Transverse colon (tissue), 4 donors: Measurements from ENCODE around the gene GPBAR1.

Experiments
- EP300 ChIP-seq: sonication (generic); formaldehyde crosslinking; IDR thresholded peaks from one replicate; pipeline ENCODE4 v1.6.1; 2017; ENCODE audit warnings: antibody characterized with exemption, low read depth
- POLR2A ChIP-seq: fragments of 450-650 bp; IDR thresholded peaks from one replicate; pipeline ENCODE4 v1.6.1; 2016; ENCODE audit warnings: antibody characterized with exemption, mild to moderate bottlenecking, moderate library complexity
- POLR2AphosphoS5 ChIP-seq, 3 donors: sonication (generic); formaldehyde crosslinking; IDR thresholded peaks; one replicate each; pipeline ENCODE4 v1.6.1; 2016; ENCODE audit warnings: antibody characterized with exemption in 3 of 3
- TF ChIP-seq, protein P1 (sequence below), 5 experiments: fragments of 200-600 bp in 3 of 5; fragments of 450-650 bp in 2 of 5; sonication (generic) in 3 of 5; IDR thresholded peaks; 1 replicate in 2 of 5; 2 replicates in 3 of 5; pipeline ENCODE4 v1.5.1; 2016 to 2017; ENCODE audit warnings: antibody characterized with exemption in 5 of 5, inconsistent platforms in 3 of 5, mild to moderate bottlenecking in 2 of 5, moderate library complexity in 1 of 5

DNA sequence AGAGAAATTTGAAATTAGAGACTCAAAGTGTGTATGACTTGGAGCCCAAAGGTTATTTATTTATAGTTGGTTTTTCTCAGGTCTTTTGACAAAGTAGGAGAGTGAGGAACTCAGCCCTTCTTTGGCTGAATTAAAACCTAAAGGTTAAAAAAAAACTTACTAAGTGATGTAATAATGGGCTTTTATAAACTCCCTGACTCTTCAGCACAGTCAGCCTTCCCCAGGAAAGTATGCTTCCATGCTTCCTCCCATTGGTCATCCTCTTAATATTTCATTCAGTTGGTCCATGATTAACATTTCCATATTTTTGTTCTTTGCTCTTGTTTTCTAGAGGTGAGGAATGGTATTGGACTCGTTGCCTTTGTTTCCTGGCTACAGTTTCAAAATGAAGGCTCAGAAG lies 36.6 kb upstream of the GPBAR1 start:
- TF ChIP-seq, protein P1, sequence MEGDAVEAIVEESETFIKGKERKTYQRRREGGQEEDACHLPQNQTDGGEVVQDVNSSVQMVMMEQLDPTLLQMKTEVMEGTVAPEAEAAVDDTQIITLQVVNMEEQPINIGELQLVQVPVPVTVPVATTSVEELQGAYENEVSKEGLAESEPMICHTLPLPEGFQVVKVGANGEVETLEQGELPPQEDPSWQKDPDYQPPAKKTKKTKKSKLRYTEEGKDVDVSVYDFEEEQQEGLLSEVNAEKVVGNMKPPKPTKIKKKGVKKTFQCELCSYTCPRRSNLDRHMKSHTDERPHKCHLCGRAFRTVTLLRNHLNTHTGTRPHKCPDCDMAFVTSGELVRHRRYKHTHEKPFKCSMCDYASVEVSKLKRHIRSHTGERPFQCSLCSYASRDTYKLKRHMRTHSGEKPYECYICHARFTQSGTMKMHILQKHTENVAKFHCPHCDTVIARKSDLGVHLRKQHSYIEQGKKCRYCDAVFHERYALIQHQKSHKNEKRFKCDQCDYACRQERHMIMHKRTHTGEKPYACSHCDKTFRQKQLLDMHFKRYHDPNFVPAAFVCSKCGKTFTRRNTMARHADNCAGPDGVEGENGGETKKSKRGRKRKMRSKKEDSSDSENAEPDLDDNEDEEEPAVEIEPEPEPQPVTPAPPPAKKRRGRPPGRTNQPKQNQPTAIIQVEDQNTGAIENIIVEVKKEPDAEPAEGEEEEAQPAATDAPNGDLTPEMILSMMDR (IDR thresholded peaks at IDR 0.05): no peak
- TF ChIP-seq POLR2AphosphoS5 (IDR thresholded peaks at IDR 0.05): no peak
- no peak for TF ChIP-seq POLR2A
- no peak for TF ChIP-seq EP300
